ENCODE measurements around the gene MDH1. TPM values are rescaled to one million over a fixed set of nuclear protein-coding genes. Genes with fewer than 3 reads are reported as not detected.

Gene MDH1
- total RNA-seq, 1 donor from 2014 or later = 124 TPM

- Histone ChIP-seq H3K27me3 (no peaks in the 10 kb centered on the region), H3K36me3 (no peaks in the 10 kb centered on the region), H3K9me3 (no peaks in the 10 kb centered on the region), H3K4me3 (peak overlapping the region; percentile 74 to 92), H3K4me1 (peaks cover 44% of the 10 kb centered on the region), H3K27ac (peak overlapping the region; percentile 72)
- no peak for DNase-seq (ENCODE audit: extremely low spot score in 2 of 2)
- intact Hi-C loops (cut with DNase I) = no loop called here
- TF ChIP-seq CTCF (IDR thresholded peaks at IDR 0.05) (no peak), POLR2AphosphoS5 (IDR thresholded peaks at IDR 0.05; ENCODE audit: insufficient read depth in 1 of 2, low read depth in 1 of 2) (no peak)
These were observed 590 bp downstream of the MDH1 start for GRCh38 chr2:63589148-63589958.

DNA sequence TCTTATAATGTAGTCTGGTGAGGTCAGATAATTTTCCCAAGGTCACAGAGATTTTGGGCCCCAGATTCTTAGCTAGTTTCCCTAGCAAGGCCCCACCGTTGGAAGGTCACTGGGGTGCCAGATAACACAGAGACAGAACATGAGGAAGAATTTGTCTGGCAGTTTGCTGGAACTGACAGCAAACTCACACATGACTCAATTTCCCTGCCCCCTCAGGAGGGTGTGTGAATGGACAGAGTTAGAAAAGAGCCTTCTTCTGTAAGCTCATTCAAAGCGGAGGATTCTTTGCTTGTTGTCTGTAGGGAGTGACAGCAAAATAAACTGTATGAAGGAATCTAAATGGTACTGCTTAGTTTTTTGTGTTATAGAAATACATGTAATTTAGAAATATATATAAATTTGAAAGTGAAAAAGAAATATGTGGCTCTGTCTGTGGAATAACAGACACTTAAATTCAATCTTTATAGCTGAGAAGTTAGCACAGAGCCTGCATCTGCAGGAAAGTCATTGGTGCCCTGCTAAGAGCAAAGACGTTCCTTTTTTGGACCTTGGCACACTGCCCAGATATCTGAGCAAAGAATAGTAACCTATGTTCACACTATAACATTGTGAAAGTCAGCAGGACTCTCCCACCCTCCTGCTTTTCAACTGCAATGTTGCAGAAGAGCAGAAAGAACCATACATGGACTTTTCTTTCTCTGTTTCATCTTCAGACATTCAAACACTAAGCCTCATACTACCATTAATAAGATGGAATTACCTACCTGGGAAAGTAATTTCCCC, 2.1 kb downstream of the MDH1 start:
- Histone ChIP-seq H3K27me3 (no peaks in the 10 kb centered on the region), H3K36me3 (peaks cover 0 to 10% of the 10 kb centered on the region in 2 donors), H3K9me3 (no peaks in the 10 kb centered on the region), H3K4me1 (peaks cover 44% of the 10 kb centered on the region), H3K27ac (no peak overlapping the region), H3K4me3 (no peak overlapping the region)
- TF ChIP-seq POLR2A (IDR thresholded peaks at IDR 0.05) (no peak), CTCF (IDR thresholded peaks at IDR 0.05) (no peak), POLR2AphosphoS5 (IDR thresholded peaks at IDR 0.05; ENCODE audit: insufficient read depth in 1 of 2, low read depth in 1 of 2) (no peak)
- intact Hi-C loops (cut with DNase I) = no loop called here
- DNase-seq (ENCODE audit: extremely low spot score in 2 of 2) = no peak

- Histone ChIP-seq H3K9me3 (no peaks in the 10 kb centered on the region), H3K27ac (no peak overlapping the region), H3K36me3 (peaks cover 0 to 18% of the 10 kb centered on the region in 2 donors), H3K4me3 (no peak overlapping the region), H3K4me1 (peaks cover 41% of the 10 kb centered on the region), H3K27me3 (no peaks in the 10 kb centered on the region)
- no peak for DNase-seq (ENCODE audit: extremely low spot score in 2 of 2)
- intact Hi-C loops (cut with DNase I) = no loop called here
- TF ChIP-seq POLR2A (IDR thresholded peaks at IDR 0.05) = no peak
- TF ChIP-seq CTCF (IDR thresholded peaks at IDR 0.05) = no peak
- no peak for TF ChIP-seq POLR2AphosphoS5 (IDR thresholded peaks at IDR 0.05; ENCODE audit: insufficient read depth in 1 of 2, low read depth in 1 of 2)
These were observed 2.9 kb downstream of the MDH1 start for GRCh38 chr2:63591566-63592175.

DNA sequence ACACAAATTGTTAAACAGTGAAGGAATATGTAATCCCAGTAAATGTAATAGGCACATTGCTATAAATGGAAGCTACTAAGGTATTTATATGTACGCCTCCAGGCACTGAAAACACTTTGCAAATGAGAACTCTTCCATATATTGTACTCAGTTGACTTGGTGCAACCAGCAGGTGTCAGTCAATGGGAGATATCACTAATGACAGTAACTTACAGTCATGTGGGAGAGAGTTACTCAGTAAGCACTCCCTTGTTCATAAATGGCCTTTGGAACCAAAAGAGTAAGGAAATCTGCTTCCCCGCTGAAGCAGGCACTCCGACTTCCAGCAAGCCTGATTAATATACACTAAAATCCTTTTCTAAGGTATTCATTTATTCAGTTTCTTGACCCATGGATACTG, 5.9 kb downstream of the MDH1 start:
- Histone ChIP-seq H3K9me3 (no peaks in the 10 kb centered on the region), H3K4me3 (no peak overlapping the region), H3K4me1 (peaks cover 22% of the 10 kb centered on the region), H3K27ac (no peak overlapping the region), H3K36me3 (peaks cover 0 to 25% of the 10 kb centered on the region in 2 donors), H3K27me3 (no peaks in the 10 kb centered on the region)
- no peak for DNase-seq (ENCODE audit: extremely low spot score in 2 of 2)
- TF ChIP-seq POLR2A (IDR thresholded peaks at IDR 0.05) = no peak
- TF ChIP-seq CTCF (IDR thresholded peaks at IDR 0.05) = no peak
- no peak for TF ChIP-seq POLR2AphosphoS5 (IDR thresholded peaks at IDR 0.05; ENCODE audit: insufficient read depth in 1 of 2, low read depth in 1 of 2)
- intact Hi-C loops (cut with DNase I) = no loop called here

Measured in vagina (tissue), 2 donors.